Mucosa of descending colon (tissue), 3 donors: ENCODE data around the gene NUMBL. TPM values are rescaled to one million over a fixed set of nuclear protein-coding genes. Genes with fewer than 3 reads are reported as not detected.

Source experiments
- ATAC-seq: fragments of 200-7000 bp; cut with Tn5 transposase; one replicate; pipeline ENCODE4 v1.9.1; 2020; ENCODE audit warnings: mild to moderate bottlenecking, moderate library complexity
- DNase-seq, 3 donors: peaks; one replicate each; pipeline ENCODE4 v3.0.0-alpha.2; 2020
- H3K36me3 ChIP-seq: fragments of 200-600 bp; one replicate; pipeline ENCODE4 v1.8.0; 2021; ENCODE audit warnings: low read depth, mild to moderate bottlenecking
- H3K4me1 ChIP-seq: fragments of 200-600 bp; one replicate; pipeline ENCODE4 v1.8.0; 2021; ENCODE audit warnings: low read depth, mild to moderate bottlenecking
- H3K4me3 ChIP-seq: fragments of 200-600 bp; one replicate; pipeline ENCODE4 v1.8.0; 2021; ENCODE audit warnings: mild to moderate bottlenecking
- H3K9me3 ChIP-seq: fragments of 200-600 bp; one replicate; pipeline ENCODE4 v1.8.0; 2021; ENCODE audit warnings: mild to moderate bottlenecking
- intact Hi-C, 2 donors: fragments of 100-400 bp; cut with DNase I in 1 of 2; cut with micrococcal nuclease in 1 of 2; formaldehyde crosslinking; loops; one replicate each; pipeline versions ENCODE4 v1.11.0 to v1.11.1; 2022; cut with DNase I, micrococcal nuclease
- total RNA-seq, 3 donors: library from RNA; stranded (reverse); fragmentation: NEBNext Ultra II Directional in 2 of 3; extraction: Animal tissue kit (Norgen Biotek cat#: 25700) in 2 of 3; gene quantifications; one replicate each; pipeline versions ENCODE4 v1.2.1 to v1.2.4, GENCODE V29; 2021 to 2023
- TF ChIP-seq, protein P1 (sequence below): fragments of 200-600 bp; IDR thresholded peaks from one replicate; pipeline ENCODE4 v1.8.0; 2022; ENCODE audit warnings: antibody characterized with exemption, mild to moderate bottlenecking
- donor health status: DM: no; HTN: no; CAD: no; lungs with moderate emphysema.
- donor health status: DM: no; HTN: no; CAD: no.
- donor health status: DM: no; HTN: yes; CAD: no.

NUMBL gene
- total RNA-seq, 3 donors from 2014 or later, result 10.2 to 39.7 (median 16.9) TPM

DNA sequence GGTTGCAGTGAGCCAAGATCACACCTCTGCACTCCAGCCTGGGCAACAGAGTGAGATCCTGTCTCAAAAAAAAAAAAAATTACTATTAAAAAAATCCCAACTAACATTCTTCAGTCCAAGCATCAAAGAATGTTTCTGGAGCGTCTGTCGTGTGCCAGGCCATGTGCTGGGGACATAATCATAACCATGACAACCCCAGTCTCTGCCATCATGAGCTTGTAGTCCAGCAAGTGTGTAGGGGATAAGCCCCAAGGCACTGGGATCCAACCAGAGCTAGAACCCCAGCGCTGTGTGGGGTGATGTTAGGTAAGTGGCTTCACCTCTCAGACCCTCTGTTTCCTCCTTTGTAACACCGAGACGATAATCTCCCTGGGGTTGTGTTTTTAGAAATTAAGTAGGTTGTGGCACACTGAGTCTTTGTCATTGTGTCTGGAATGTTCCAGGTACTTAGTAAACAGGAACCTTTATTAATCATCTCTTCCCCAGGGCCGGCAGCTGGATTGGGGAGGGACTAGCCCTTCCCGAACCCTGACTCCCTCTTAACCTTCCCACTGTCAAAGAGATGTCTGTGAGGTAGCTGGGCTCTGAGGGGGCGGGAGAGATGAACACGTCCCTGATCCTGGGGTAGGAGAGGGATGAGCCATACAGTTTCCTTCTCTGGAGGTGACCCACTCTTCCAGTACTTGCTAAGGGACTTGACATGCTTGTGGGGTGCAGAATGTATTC lies 31.6 kb upstream of the NUMBL start:
- intact Hi-C loops, result no loop called here
- DNase-seq (no peak), ATAC-seq (no peak)
- H3K9me3 ChIP-seq, result no peaks in the 10 kb centered on the region
- H3K4me3 ChIP-seq, result no peak overlapping the region
- peaks cover 30% of the 10 kb centered on the region for H3K4me1 ChIP-seq
- TF ChIP-seq, protein P1, sequence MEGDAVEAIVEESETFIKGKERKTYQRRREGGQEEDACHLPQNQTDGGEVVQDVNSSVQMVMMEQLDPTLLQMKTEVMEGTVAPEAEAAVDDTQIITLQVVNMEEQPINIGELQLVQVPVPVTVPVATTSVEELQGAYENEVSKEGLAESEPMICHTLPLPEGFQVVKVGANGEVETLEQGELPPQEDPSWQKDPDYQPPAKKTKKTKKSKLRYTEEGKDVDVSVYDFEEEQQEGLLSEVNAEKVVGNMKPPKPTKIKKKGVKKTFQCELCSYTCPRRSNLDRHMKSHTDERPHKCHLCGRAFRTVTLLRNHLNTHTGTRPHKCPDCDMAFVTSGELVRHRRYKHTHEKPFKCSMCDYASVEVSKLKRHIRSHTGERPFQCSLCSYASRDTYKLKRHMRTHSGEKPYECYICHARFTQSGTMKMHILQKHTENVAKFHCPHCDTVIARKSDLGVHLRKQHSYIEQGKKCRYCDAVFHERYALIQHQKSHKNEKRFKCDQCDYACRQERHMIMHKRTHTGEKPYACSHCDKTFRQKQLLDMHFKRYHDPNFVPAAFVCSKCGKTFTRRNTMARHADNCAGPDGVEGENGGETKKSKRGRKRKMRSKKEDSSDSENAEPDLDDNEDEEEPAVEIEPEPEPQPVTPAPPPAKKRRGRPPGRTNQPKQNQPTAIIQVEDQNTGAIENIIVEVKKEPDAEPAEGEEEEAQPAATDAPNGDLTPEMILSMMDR, result no peak
- no peaks in the 10 kb centered on the region for H3K36me3 ChIP-seq

DNA sequence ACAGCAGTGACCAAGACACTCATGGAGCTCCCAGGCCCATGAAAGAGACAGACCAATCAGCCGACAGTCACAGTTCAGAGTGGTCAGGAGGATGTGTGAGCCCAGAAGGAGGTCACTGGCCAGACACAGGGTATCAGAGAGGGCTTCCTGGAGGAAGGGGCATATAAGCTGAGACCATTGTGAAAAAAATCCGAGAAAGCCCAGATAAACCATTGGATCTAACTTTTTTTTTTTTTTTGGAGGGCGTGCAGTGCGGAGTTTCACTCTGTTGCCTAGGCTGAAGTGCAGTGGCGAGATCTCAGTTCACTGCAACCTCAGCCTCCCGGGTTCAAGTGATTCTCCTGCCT lies 30.7 kb upstream of the NUMBL start:
- Histone ChIP-seq H3K4me3 (no peak overlapping the region), H3K36me3 (no peaks in the 10 kb centered on the region), H3K4me1 (peaks cover 30% of the 10 kb centered on the region), H3K9me3 (no peaks in the 10 kb centered on the region)
- intact Hi-C loops, result no loop called here
- DNase-seq (no peak), ATAC-seq (no peak)
- TF ChIP-seq, protein P1, result no peak

GRCh38 chr19:40719414-40719894 lies 29.0 kb upstream of the NUMBL start:
- H3K9me3 ChIP-seq, result no peaks in the 10 kb centered on the region
- peaks cover 30% of the 10 kb centered on the region for H3K4me1 ChIP-seq
- H3K4me3 ChIP-seq, result no peak overlapping the region
- intact Hi-C loops, result no loop called here
- ATAC-seq (no peak), DNase-seq (no peak)
- TF ChIP-seq, protein P1, result no peak
- no peaks in the 10 kb centered on the region for H3K36me3 ChIP-seq

DNA sequence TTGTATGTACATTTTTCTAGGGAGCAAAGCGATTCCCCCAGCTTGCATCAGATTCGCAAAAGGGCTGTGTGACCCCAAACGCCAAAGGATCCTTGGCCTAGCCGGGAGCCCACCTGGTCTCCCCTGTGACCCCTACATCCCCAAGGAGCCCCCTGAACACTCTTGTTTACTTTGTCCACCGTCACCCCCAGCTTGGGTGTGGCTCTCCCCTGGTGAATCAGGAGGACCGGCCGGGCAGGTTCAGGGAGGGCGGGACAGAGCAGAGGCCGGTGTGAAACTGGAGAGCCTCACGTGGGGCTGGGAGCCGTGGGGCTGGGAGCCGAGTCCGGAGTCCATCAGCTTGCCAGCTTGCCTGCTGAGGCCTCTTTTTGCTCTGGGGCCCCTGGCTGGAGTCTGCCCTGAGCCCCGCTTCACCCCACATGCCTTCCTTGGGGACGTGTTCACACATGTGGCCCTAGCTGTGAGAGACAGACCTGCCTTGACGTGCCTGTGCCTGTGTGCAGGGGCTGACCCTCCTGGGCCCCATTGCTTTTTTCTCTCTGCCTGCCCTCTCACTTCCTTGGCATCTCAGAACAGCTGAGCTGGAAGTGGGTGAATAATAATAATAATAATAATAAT lies 28.4 kb upstream of the NUMBL start:
- intact Hi-C loops, result no loop called here
- TF ChIP-seq, protein P1, result no peak
- Histone ChIP-seq H3K36me3 (no peaks in the 10 kb centered on the region), H3K4me3 (peak overlapping the region; percentile 69), H3K4me1 (peaks cover 35% of the 10 kb centered on the region), H3K9me3 (no peaks in the 10 kb centered on the region)
- ATAC-seq (peak; percentile 57), DNase-seq (peak; percentile 94 to 96 (median 94))

DNA sequence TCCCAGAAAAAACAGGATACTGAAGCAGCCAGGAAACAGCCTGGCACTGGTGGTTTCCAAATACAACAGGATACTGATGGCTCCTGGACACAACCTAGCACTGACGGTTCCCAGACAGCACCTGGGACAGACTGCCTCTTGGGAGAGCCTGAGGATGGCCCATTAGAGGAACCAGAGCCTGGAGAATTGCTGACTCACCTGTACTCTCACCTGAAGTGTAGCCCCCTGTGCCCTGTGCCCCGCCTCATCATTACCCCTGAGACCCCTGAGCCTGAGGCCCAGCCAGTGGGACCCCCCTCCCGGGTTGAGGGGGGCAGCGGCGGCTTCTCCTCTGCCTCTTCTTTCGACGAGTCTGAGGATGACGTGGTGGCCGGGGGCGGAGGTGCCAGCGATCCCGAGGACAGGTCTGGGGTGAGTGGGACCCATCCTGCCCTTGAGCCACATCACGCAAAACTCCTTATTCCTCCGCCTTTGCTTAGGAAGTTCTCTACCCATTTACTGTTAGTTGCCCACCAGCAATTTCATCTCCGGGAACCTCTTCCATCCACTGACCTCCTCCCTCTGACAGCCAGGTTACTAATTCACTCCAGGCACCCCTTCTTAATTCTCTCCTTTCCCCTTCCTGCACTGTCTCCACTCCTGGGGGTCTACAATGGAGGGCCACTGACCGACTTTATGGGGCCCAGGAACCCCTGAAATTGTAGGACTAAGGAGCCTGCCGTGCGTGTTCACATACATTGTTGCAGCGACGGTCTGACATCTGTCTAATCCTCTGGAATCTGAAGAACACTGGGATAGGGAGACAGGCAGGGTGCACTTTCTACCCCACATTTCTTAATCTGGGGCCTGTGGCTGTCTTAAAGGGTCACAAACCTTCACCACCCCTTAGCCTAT lies 27.7 kb upstream of the NUMBL start:
- peaks cover 35% of the 10 kb centered on the region for H3K4me1 ChIP-seq

More for the DNA sequence above, 27.7 kb upstream of the NUMBL start:
- H3K4me3 ChIP-seq, result peak overlapping the region; percentile 69
- TF ChIP-seq, protein P1, result no peak
- ATAC-seq (no peak), DNase-seq (peak; percentile 51 to 76 (median 71))
- intact Hi-C loops, result no loop called here
- H3K9me3 ChIP-seq, result no peaks in the 10 kb centered on the region
- no peaks in the 10 kb centered on the region for H3K36me3 ChIP-seq
